Esophagus muscularis mucosa (tissue), 4 donors: ENCODE data around the gene LCA5L.

Source experiments
- CTCF ChIP-seq, 3 experiments: fragments of 200-600 bp in 2 of 3; fragments of 450-650 bp in 1 of 3; sonication (generic) in 2 of 3; IDR thresholded peaks; one replicate each; pipeline ENCODE4 v1.5.1; 2017 to 2019; ENCODE audit warnings: antibody characterized with exemption in 3 of 3, mild to moderate bottlenecking in 2 of 3, moderate library complexity in 1 of 3
- EP300 ChIP-seq: sonication (generic); formaldehyde crosslinking; IDR thresholded peaks from one replicate; pipeline ENCODE4 v1.6.1; 2017; ENCODE audit warnings: antibody characterized with exemption
- POLR2A ChIP-seq: fragments of 450-650 bp; IDR thresholded peaks from one replicate; pipeline ENCODE4 v1.6.1; 2017; ENCODE audit warnings: antibody characterized with exemption, moderate library complexity, mild to moderate bottlenecking, low read depth
- POLR2AphosphoS5 ChIP-seq, 2 donors: sonication (generic); formaldehyde crosslinking; IDR thresholded peaks; one replicate each; pipeline ENCODE4 v1.6.1; 2017; ENCODE audit warnings: antibody characterized with exemption in 2 of 2

- no peak for TF ChIP-seq CTCF (IDR thresholded peaks at IDR 0.05)
- no peak for TF ChIP-seq POLR2A
- TF ChIP-seq POLR2AphosphoS5 (IDR thresholded peaks at IDR 0.05) = no peak
- no peak for TF ChIP-seq EP300
Measured at GRCh38 chr21:39359382-39359781, 86.2 kb downstream of the LCA5L start.
